ENCODE data around the gene SPATA9.

Gene SPATA9

DNA sequence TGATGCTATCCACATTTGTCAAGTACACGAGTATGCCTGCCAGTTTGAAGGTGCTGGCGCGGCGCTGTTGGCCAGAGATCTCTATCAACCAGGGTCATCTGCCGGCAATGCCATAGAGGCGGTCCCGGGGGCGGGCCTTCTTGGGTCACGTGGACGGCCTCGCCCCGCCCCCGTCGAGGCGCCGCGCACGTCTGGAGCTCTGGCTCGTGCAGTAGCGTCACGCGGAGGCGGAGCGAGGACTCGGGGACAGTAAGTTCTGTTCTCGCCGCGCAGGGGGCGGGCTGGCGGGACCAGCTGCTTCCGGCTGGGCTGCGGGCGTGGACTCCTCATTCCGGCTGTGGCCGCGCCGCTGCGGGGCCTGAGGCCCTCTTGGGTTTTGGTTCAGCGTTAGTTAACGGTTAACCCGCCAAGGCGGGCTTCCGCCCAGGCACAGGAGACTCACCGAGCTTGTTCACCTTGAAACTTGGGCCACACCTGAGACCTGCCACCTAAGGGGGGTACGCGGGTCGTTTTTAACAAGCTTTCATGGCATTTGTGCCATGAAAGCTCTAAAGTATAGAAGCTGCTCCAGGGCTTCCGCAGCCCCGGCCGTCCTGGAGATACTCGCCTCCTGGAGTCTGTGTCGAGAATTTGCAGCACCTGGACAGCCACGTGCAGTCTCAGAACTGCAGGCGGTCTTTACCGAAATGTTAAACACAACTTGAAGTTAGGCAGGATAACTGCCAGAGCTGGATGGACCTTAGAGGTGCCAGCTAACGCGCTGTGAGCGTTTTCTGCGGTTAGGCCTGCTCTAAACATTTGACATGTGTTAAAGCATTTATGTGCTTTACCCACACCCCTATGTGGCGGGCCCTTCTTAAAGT, 36.0 kb downstream of the SPATA9 start, which contains the start of gene RFESD:
RFESD (plus strand) TSS at position 209 of the 863 bp plus-strand sequence. CDS start 5,495 bp downstream, outside the sequence.
- TF ChIP-seq GATA2 (IDR thresholded peaks at IDR 0.05; ENCODE audit: low read depth, low read length), result peak; percentile 99
- TF ChIP-seq GATA3 (IDR thresholded peaks at IDR 0.05; ENCODE audit: low read depth, low read length), result peak; percentile 85

GRCh38 chr5:95644351-95645042, 38.3 kb downstream of the SPATA9 start:
- TF ChIP-seq GATA2 (IDR thresholded peaks at IDR 0.05; ENCODE audit: low read depth, low read length) (no peak), GATA3 (IDR thresholded peaks at IDR 0.05; ENCODE audit: low read depth, low read length) (no peak)

DNA sequence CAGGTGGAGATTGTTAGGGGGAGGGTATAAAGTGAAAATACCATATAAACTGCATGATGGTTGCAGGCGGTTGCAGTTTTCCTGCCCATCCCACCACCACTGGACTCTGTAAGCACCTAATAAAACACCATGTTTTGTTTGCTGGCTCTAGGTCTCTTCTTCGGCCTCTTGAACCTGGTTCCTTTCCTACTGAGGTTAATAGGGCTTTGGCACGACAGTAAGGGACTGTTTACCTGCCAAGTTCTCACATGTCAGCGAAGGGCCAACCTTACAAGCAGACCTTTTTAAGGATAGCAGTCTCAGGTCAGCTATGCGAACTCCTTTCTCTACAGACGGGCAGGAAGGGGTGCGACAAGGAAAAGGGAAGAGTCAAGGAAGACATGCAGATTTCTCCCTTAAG, 39.6 kb downstream of the SPATA9 start:
- TF ChIP-seq GATA2 (IDR thresholded peaks at IDR 0.05; ENCODE audit: low read depth, low read length), result no peak
- no peak for TF ChIP-seq GATA3 (IDR thresholded peaks at IDR 0.05; ENCODE audit: low read depth, low read length)

DNA sequence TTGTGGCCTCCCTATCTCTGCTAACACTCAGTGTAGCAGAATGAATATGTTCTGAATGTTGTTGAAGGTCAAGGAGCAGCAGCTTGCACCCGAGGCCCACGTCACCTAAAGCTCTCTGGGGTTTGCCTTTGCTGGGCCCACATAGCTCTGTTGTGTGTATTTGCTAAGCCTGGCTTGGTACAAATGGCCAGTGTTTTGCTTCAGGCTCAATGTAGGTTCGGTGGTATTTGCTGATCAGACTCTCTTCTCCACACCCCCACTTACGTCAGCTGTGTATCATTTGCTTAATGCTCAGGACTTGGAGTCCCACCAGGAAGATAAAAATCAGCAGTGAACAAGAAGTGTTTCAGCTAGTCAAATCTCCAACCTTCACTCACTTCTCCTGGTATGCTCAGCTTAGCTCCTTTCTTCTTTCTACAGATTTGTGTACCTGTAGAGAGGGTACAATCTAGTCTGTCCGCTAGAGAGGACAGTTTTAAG, 41.0 kb downstream of the SPATA9 start:
- TF ChIP-seq GATA2 (IDR thresholded peaks at IDR 0.05; ENCODE audit: low read depth, low read length), result no peak

GRCh38 chr5:95638632-95639031, 44.2 kb downstream of the SPATA9 start:
- TF ChIP-seq GATA2 (IDR thresholded peaks at IDR 0.05; ENCODE audit: low read depth, low read length) (no peak), GATA3 (IDR thresholded peaks at IDR 0.05; ENCODE audit: low read depth, low read length) (no peak)

DNA sequence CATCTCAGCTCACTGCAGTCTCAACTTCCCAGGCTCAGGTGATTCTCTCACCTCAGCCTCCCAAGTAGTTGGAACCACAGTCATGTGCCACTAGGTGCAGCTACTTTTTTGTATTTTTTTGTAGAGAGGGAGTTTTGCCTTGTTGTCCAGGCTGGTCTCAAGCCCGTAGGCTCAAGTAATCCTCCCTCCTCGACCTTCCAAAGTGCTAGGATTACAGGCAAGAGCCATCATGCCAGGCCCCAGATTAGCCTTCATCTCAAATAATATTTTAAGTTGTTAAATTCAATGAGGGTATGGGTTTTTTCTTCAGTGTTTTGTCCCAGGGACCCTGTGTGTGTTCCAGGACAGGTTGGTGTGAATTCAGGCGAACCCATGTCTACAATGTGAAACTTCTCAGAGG, 48.7 kb downstream of the SPATA9 start:
- TF ChIP-seq GATA3 (IDR thresholded peaks at IDR 0.05; ENCODE audit: low read depth, low read length) (no peak), GATA2 (IDR thresholded peaks at IDR 0.05; ENCODE audit: low read depth, low read length) (no peak)

GRCh38 chr5:95633671-95634070, 49.1 kb downstream of the SPATA9 start:
- TF ChIP-seq GATA2 (IDR thresholded peaks at IDR 0.05; ENCODE audit: low read depth, low read length) (no peak), GATA3 (IDR thresholded peaks at IDR 0.05; ENCODE audit: low read depth, low read length) (no peak)

DNA sequence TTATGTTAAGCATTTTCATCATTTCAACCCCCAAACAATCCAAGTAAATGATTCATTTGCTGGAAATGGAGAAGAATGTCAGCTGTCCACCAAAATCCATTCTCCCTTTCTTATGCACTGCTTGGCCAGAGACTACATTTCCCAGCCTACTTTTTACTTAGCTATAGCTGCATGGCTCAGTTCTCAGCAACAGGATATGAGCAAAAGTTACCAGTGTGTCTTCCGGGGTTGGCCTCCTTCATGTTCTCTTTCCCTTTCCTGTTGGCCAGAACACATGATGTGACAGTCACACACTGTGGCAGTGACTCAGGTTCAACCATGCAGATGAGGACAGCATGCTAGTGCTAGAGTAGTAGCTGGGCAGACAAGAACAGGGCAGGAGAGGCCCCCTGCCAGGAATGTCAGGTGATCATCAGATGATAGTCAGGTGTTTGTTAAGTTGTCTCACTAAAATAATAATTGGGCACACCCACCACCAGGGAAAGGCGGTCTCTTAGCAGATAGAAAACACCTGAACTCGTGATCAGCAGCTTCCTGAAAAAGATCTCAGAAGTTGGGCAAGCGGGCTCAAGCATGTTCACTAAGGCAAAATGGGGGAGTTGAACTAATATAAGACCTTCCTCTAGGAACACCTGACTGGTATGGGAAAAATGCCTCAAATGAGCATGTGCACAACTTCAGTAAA, 50.7 kb downstream of the SPATA9 start:
- TF ChIP-seq GATA3 (IDR thresholded peaks at IDR 0.05; ENCODE audit: low read depth, low read length) (no peak), GATA2 (IDR thresholded peaks at IDR 0.05; ENCODE audit: low read depth, low read length) (no peak)

GRCh38 chr5:95631255-95631958, 51.4 kb downstream of the SPATA9 start:
- no peak for TF ChIP-seq GATA2 (IDR thresholded peaks at IDR 0.05; ENCODE audit: low read depth, low read length)
- TF ChIP-seq GATA3 (IDR thresholded peaks at IDR 0.05; ENCODE audit: low read depth, low read length), result no peak

DNA sequence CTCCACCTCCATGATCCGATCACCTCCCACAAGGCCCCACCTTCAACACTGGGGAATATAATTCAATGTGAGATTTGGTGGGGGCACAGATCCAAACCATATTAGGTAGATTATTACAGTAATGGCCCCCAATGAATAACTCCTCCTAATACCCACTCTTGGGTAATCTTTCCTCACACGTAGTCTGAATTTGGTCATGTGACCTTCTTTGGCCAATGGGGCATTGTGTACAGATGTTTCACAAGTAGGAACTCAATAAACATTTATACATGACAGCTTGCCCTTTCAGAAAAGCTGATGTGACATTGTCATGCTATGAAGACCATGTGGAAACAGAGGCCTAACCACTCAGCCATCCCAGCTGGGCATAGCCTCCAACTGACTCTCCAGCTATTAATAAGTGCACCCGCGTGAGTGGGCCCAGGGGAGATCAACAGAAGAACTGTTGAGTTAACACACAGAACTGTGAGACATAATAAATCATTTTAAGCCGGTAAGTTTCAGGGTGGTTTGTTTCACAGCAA, 52.3 kb downstream of the SPATA9 start:
- no peak for TF ChIP-seq GATA3 (IDR thresholded peaks at IDR 0.05; ENCODE audit: low read depth, low read length)

GRCh38 chr5:95628933-95629332, 53.9 kb downstream of the SPATA9 start:
- TF ChIP-seq GATA2 (IDR thresholded peaks at IDR 0.05; ENCODE audit: low read depth, low read length) (no peak), GATA3 (IDR thresholded peaks at IDR 0.05; ENCODE audit: low read depth, low read length) (no peak)

GRCh38 chr5:95627971-95628810, 54.6 kb downstream of the SPATA9 start:
- TF ChIP-seq GATA3 (IDR thresholded peaks at IDR 0.05; ENCODE audit: low read depth, low read length) (no peak), GATA2 (IDR thresholded peaks at IDR 0.05; ENCODE audit: low read depth, low read length) (no peak)

- TF ChIP-seq GATA2 (IDR thresholded peaks at IDR 0.05; ENCODE audit: low read depth, low read length) (no peak), GATA3 (IDR thresholded peaks at IDR 0.05; ENCODE audit: low read depth, low read length) (no peak)
Observed at GRCh38 chr5:95626701-95627100, 56.1 kb downstream of the SPATA9 start.

All from SH-SY5Y (cell line).